HCT116 (cell line): ENCODE measurements around the gene DNM3. TPM values are rescaled to one million over a fixed set of nuclear protein-coding genes. Genes with fewer than 3 reads are reported as not detected.

ENCODE experiments used
- ATAC-seq: fragments of 200-7000 bp; cut with Tn5 transposase; 2 replicates; pipeline ENCODE4 v1.9.1; 2020; ENCODE audit warnings: mild to moderate bottlenecking, moderate library complexity
- BruUV-seq: library from RNA; stranded (reverse); fragments of 400-500 nt; replicated peaks from 2 replicates; lab custom pipeline; 2021; lab: Mats Ljungman, UMichigan
- CTCF ChIA-PET: fragments of 300-600 bp; sonication (Branson Sonifier 250); formaldehyde crosslinking; loops from one replicate; lab custom pipeline; 2021; ENCODE audit warnings: antibody characterized with exemption; lab: Charles Lee
- POLR2A ChIA-PET: fragments of 300-600, 350-600 bp; sonication (Branson Sonifier 250); formaldehyde crosslinking; loops from one replicate; lab custom pipeline; 2021; ENCODE audit warnings: antibody characterized with exemption; lab: Charles Lee
- RAD21 ChIA-PET, 2 experiments: fragments of 300-600 bp; sonication (Branson Sonifier 250); formaldehyde crosslinking; loops; one replicate each; lab custom pipeline; 2023; ENCODE audit warnings: low total read pairs in 2 of 2; ENCODE audit not compliant: uncharacterized antibody in 2 of 2, unreplicated experiment in 2 of 2, low non-redundant PET in 1 of 2; lab: Charles Lee
- DNase-seq: peaks from one replicate; pipeline ENCODE4 v3.0.0-alpha.2; 2010; ENCODE audit warnings: low read depth, low spot score
- H2AFZ ChIP-seq: fragments of 200-600 bp; shearing (Covaris generic), sonication (generic); 2 replicates; pipeline ENCODE4 v1.6.1; 2017; ENCODE audit warnings: low read depth, mixed run types, mixed read lengths, antibody characterized with exemption, low read length; ENCODE audit not compliant: poor library complexity, severe bottlenecking
- H3K27ac ChIP-seq: 2 replicates; pipeline ENCODE4 v1.5.1; 2012; ENCODE audit warnings: low read depth, low read length
- H3K27me3 ChIP-seq: fragments of 200-600 bp; sonication (generic); 2 replicates; pipeline ENCODE4 v1.6.1; 2016; ENCODE audit warnings: mixed run types, low read length, mixed read lengths; ENCODE audit not compliant: insufficient read depth
- H3K36me3 ChIP-seq, 2 experiments: fragments of 200-500 bp in 1 of 2; fragments of 200-600 bp in 1 of 2; sonication (Bioruptor generic) in 1 of 2; sonication (generic) in 1 of 2; 2 replicates each; pipeline versions ENCODE4 v1.5.1 to v1.6.1; 2014 to 2016; ENCODE audit warnings: low read length in 2 of 2, inconsistent platforms in 1 of 2, mixed read lengths in 1 of 2, mixed run types in 1 of 2; ENCODE audit not compliant: insufficient read depth in 2 of 2, control insufficient read depth in 1 of 2
- H3K4me1 ChIP-seq, 2 experiments: fragments of 200-600 bp in 1 of 2; sonication (generic) in 1 of 2; 2 replicates each; pipeline versions ENCODE4 v1.5.1 to v1.6.1; 2012 to 2017; ENCODE audit warnings: low read length in 2 of 2, inconsistent platforms in 1 of 2, mild to moderate bottlenecking in 1 of 2, mixed read lengths in 1 of 2, mixed run types in 1 of 2, moderate library complexity in 1 of 2; ENCODE audit not compliant: insufficient read depth in 2 of 2, control insufficient read depth in 1 of 2
- H3K4me2 ChIP-seq: fragments of 200-600 bp; sonication (generic); 2 replicates; pipeline ENCODE4 v1.6.1; 2017; ENCODE audit warnings: mixed run types, low read length, mixed read lengths
- H3K4me3 ChIP-seq, 2 experiments: fragments of 200-600 bp in 1 of 2; sonication (generic) in 1 of 2; replicated peaks in 1 of 2; 2 replicates each; pipeline ENCODE4 v1.5.1; 2011 to 2016; ENCODE audit warnings: low read length in 2 of 2, control low read depth in 1 of 2, low read depth in 1 of 2, mild to moderate bottlenecking in 1 of 2, mixed read lengths in 1 of 2, mixed run types in 1 of 2
- H3K79me2 ChIP-seq: fragments of 200-600 bp; sonication (generic); 2 replicates; pipeline ENCODE4 v1.6.1; 2017; ENCODE audit warnings: mild to moderate bottlenecking, mixed run types, low read length, moderate library complexity, mixed read lengths; ENCODE audit not compliant: insufficient read depth
- H3K9ac ChIP-seq: fragments of 200-600 bp; sonication (generic); 2 replicates; pipeline ENCODE4 v1.6.1; 2016; ENCODE audit warnings: low read length, mixed read lengths
- H3K9me2 ChIP-seq: fragments of 200-600 bp; sonication (generic), shearing (Covaris generic); 2 replicates; pipeline ENCODE4 v1.6.1; 2017; ENCODE audit warnings: mixed run types, mild to moderate bottlenecking, moderate library complexity; ENCODE audit not compliant: insufficient read depth
- H3K9me3 ChIP-seq, 2 experiments: fragments of 200-500 bp in 1 of 2; fragments of 200-600 bp in 1 of 2; sonication (Bioruptor generic) in 1 of 2; sonication (generic) in 1 of 2; 2 replicates each; pipeline ENCODE4 v1.6.1; 2014 to 2017; ENCODE audit warnings: low read length in 2 of 2, mixed read lengths in 2 of 2, inconsistent platforms in 1 of 2, low read depth in 1 of 2, mild to moderate bottlenecking in 1 of 2, mixed run types in 1 of 2, moderate library complexity in 1 of 2; ENCODE audit not compliant: control insufficient read depth in 1 of 2, insufficient read depth in 1 of 2
- H4K20me1 ChIP-seq: fragments of 200-600 bp; sonication (generic), shearing (Covaris generic); 2 replicates; pipeline ENCODE4 v1.6.1; 2017; ENCODE audit warnings: mixed run types, mild to moderate bottlenecking, moderate library complexity; ENCODE audit not compliant: insufficient read depth
- CBX3 ChIP-seq: IDR thresholded peaks from 2 replicates; pipeline ENCODE4 v1.6.1; 2012; ENCODE audit warnings: low read depth
- EGR1 ChIP-seq: IDR thresholded peaks from 2 replicates; pipeline ENCODE4 v1.6.1; 2012; ENCODE audit warnings: low read depth
- ELF1 ChIP-seq: IDR thresholded peaks from 2 replicates; pipeline ENCODE4 v1.6.1; 2012; ENCODE audit warnings: low read depth, borderline replicate concordance
- EZH2 ChIP-seq: fragments of 200-600 bp; sonication (generic); IDR thresholded peaks from 2 replicates; pipeline ENCODE4 v1.6.1; 2017; ENCODE audit warnings: antibody characterized with exemption, mixed run types
- EZH2phosphoT487 ChIP-seq: fragments of 200-600 bp; IDR thresholded peaks from 2 replicates; pipeline ENCODE4 v1.6.1; 2018; ENCODE audit warnings: antibody characterized with exemption, borderline replicate concordance
- FOSL1 ChIP-seq: IDR thresholded peaks from 2 replicates; pipeline ENCODE4 v1.6.1; 2012; ENCODE audit warnings: low read depth
- JUND ChIP-seq: IDR thresholded peaks from 2 replicates; pipeline ENCODE4 v1.6.1; 2012
- MAX ChIP-seq: IDR thresholded peaks from 2 replicates; pipeline ENCODE4 v1.6.1; 2012
- POLR2A ChIP-seq: IDR thresholded peaks from 2 replicates; pipeline ENCODE4 v1.7.0; 2011; ENCODE audit warnings: borderline replicate concordance; ENCODE audit not compliant: insufficient read depth, insufficient read length; ENCODE audit errors: extremely low read depth
- POLR2AphosphoS5 ChIP-seq: IDR thresholded peaks from 2 replicates; pipeline ENCODE4 v1.6.1; 2011; ENCODE audit warnings: mild to moderate bottlenecking, low read depth, low read length, moderate library complexity
- RAD21 ChIP-seq: IDR thresholded peaks from 2 replicates; pipeline ENCODE4 v1.6.1; 2012; ENCODE audit warnings: low read depth, mild to moderate bottlenecking
- REST ChIP-seq: IDR thresholded peaks from 2 replicates; pipeline ENCODE4 v1.6.1; 2012; ENCODE audit warnings: low read depth
- SRF ChIP-seq: IDR thresholded peaks from 2 replicates; pipeline ENCODE4 v1.6.1; 2012; ENCODE audit warnings: low read depth
- TCF7L2 ChIP-seq: IDR thresholded peaks from 2 replicates; pipeline ENCODE4 v1.7.0; 2011; ENCODE audit warnings: borderline replicate concordance, inconsistent platforms; ENCODE audit not compliant: insufficient read depth, insufficient read length; ENCODE audit errors: extremely low read depth
- YY1 ChIP-seq: IDR thresholded peaks from 2 replicates; pipeline ENCODE4 v1.6.1; 2011; ENCODE audit warnings: low read length, low read depth, moderate library complexity, mild to moderate bottlenecking; ENCODE audit not compliant: insufficient replicate concordance; ENCODE audit errors: extremely low read depth
- ZFX ChIP-seq: fragments of 450-650 bp; IDR thresholded peaks from 2 replicates; pipeline ENCODE4 v1.6.1; 2017
- ZNF274 ChIP-seq: fragments of 200-500 bp; sonication (Bioruptor generic); IDR thresholded peaks from 2 replicates; pipeline ENCODE4 v1.6.1; 2014; ENCODE audit warnings: mild to moderate bottlenecking, low read depth, low read length, inconsistent platforms
- intact Hi-C: fragments of 100-400 bp; cut with micrococcal nuclease; formaldehyde crosslinking; loops from 2 replicates; pipeline ENCODE4 v1.10.0; 2022
- total RNA-seq: library from RNA; stranded (reverse); gene quantifications from one replicate; pipeline ENCODE4 v1.2.1, GENCODE V29; 2021; ENCODE audit not compliant: unreplicated experiment
- TF ChIP-seq, protein P1 (sequence below): IDR thresholded peaks from 2 replicates; pipeline ENCODE4 v1.6.1; 2012
- TF ChIP-seq, protein P2 (sequence below), 3 experiments: fragments of 200-600 bp in 1 of 3; sonication (generic) in 1 of 3; IDR thresholded peaks in 2 of 3; conservative IDR thresholded peaks in 1 of 3; 2 replicates each; pipeline ENCODE4 v1.5.1; 2012 to 2017; ENCODE audit warnings: low read depth in 2 of 3, low read length in 2 of 3, antibody characterized with exemption in 1 of 3, borderline replicate concordance in 1 of 3, control low read depth in 1 of 3, mild to moderate bottlenecking in 1 of 3, mixed read lengths in 1 of 3, mixed run types in 1 of 3, moderate library complexity in 1 of 3; ENCODE audit not compliant: insufficient read depth in 1 of 3

Gene DNM3
- total RNA-seq, 1 experiment from 2014 or later = 3.1 TPM

DNA sequence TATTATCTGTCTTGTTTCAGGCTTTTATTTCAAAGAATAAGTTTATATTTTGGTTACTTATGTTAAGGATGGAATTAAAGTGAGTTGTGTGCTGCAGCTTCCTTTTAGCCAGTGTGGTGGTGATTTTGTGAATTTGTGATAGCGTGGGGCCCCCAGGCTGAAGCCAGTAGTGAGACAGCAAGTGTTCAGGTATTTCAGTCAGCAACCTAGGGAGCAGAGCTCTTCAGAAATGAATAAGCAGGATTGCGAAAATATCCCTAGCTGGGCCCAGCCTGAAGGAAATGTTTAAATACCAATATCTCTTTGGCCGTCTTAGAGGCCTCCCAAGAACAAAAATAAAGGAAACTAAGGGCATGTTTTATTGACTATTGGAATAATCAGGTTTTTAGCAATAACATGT is 428.3 kb downstream of the DNM3 start:
- TF ChIP-seq SRF = no peak
- TF ChIP-seq, protein P1, sequence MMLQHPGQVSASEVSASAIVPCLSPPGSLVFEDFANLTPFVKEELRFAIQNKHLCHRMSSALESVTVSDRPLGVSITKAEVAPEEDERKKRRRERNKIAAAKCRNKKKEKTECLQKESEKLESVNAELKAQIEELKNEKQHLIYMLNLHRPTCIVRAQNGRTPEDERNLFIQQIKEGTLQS = no peak
- no peak for TF ChIP-seq TCF7L2
- no peak for TF ChIP-seq ELF1
- no peak for TF ChIP-seq EZH2
- no peak for TF ChIP-seq MAX
- no peak for TF ChIP-seq REST
- no peak for TF ChIP-seq JUND
- TF ChIP-seq POLR2A = no peak
- no peak for TF ChIP-seq EZH2phosphoT487
- TF ChIP-seq RAD21 = no peak
- no peak for TF ChIP-seq ZNF274
- TF ChIP-seq ZFX = no peak
- no peak for TF ChIP-seq EGR1
- TF ChIP-seq POLR2AphosphoS5 = no peak
- TF ChIP-seq YY1 = no peak
- TF ChIP-seq, protein P2, sequence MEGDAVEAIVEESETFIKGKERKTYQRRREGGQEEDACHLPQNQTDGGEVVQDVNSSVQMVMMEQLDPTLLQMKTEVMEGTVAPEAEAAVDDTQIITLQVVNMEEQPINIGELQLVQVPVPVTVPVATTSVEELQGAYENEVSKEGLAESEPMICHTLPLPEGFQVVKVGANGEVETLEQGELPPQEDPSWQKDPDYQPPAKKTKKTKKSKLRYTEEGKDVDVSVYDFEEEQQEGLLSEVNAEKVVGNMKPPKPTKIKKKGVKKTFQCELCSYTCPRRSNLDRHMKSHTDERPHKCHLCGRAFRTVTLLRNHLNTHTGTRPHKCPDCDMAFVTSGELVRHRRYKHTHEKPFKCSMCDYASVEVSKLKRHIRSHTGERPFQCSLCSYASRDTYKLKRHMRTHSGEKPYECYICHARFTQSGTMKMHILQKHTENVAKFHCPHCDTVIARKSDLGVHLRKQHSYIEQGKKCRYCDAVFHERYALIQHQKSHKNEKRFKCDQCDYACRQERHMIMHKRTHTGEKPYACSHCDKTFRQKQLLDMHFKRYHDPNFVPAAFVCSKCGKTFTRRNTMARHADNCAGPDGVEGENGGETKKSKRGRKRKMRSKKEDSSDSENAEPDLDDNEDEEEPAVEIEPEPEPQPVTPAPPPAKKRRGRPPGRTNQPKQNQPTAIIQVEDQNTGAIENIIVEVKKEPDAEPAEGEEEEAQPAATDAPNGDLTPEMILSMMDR (IDR thresholded peaks at IDR 0.05 in 2 of 3, conservative IDR thresholded peaks at IDR 0.05 in 1 of 3; ENCODE audit: borderline replicate concordance in 1 of 3, insufficient read depth in 1 of 3, low read depth in 2 of 3, low read length in 2 of 3) = no peak
- TF ChIP-seq CBX3 = no peak
- TF ChIP-seq FOSL1 = no peak
- TF ChIP-seq, all 23 proteins: peak for 0
- no peak overlapping the region for H3K4me3 ChIP-seq
- POLR2A ChIA-PET = no interaction called here
- DNase-seq (no peak), ATAC-seq (no peak)
- H3K9me3 ChIP-seq = no peaks in the 10 kb centered on the region
- no peaks in the 10 kb centered on the region for H4K20me1 ChIP-seq
- no peak overlapping the region for H3K9ac ChIP-seq
- no peaks in the 10 kb centered on the region for H3K36me3 ChIP-seq
- H3K79me2 ChIP-seq = no peaks in the 10 kb centered on the region
- H3K4me2 ChIP-seq = no peak overlapping the region
- BruUV-seq = no TSS peak
- RAD21 ChIA-PET = no interaction called here
- no peaks in the 10 kb centered on the region for H3K4me1 ChIP-seq
- H3K27me3 ChIP-seq = no peaks in the 10 kb centered on the region
- intact Hi-C loops = no loop called here
- H3K9me2 ChIP-seq = no peaks in the 10 kb centered on the region
- CTCF ChIA-PET = no interaction called here
- no peak overlapping the region for H3K27ac ChIP-seq
- H2AFZ ChIP-seq = no peak overlapping the region
